GM19023 (cell line): ENCODE results near the gene SIGLEC10.
"Not testable (repeated sequence)": the region's sequence is repeated elsewhere in the genome, so short reads cannot be mapped to it uniquely, and the experiment has no call there.

ENCODE experiments used
- ATAC-seq: cut with Tn5 transposase; IDR thresholded peaks from one replicate; pipeline ENCODE4 v1.9.1; 2021; ENCODE audit warnings: mild to moderate bottlenecking, moderate library complexity; ENCODE audit not compliant: unreplicated experiment

The SIGLEC10 gene

DNA sequence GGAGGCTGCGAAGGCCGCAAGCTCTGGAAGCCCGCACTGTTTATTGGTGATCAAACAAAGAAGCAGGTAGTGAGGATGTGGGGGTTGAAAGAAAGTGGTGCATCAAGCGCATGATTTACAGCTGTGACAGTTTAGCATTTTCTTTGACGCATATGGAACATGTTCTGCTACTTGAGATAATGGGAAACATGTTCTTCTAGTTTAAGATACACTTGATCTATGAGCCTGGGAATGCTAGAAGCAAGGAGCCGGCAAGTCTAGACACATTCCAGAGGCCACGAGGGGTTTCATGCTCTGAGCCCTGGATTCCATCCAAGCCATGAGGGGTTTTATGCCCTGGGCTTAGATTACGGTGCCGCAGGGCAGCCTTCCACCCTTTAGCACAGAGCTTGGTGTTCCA is 20.0 kb downstream of the SIGLEC10 start:
- not testable (repeated sequence) for ATAC-seq

DNA sequence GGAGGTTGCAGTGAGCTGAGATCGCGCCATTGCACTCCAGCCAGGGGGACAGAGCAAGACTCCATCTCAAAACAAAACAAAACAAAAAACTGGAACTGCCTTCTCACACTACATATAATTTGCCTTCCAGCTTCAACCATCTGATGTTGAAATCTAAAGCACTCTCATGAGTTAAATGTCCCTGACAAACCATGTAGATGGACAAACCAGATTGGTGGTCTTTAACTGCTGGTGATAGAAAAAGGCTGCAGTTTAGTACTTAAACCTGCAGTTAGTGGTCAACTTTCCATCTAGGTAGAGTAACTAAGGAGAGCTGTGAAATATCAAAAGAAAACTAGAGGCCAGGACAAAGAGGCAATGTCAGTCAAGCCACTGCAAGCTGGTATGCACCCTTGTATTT is 21.3 kb downstream of the SIGLEC10 start:
- ATAC-seq = no peak

DNA sequence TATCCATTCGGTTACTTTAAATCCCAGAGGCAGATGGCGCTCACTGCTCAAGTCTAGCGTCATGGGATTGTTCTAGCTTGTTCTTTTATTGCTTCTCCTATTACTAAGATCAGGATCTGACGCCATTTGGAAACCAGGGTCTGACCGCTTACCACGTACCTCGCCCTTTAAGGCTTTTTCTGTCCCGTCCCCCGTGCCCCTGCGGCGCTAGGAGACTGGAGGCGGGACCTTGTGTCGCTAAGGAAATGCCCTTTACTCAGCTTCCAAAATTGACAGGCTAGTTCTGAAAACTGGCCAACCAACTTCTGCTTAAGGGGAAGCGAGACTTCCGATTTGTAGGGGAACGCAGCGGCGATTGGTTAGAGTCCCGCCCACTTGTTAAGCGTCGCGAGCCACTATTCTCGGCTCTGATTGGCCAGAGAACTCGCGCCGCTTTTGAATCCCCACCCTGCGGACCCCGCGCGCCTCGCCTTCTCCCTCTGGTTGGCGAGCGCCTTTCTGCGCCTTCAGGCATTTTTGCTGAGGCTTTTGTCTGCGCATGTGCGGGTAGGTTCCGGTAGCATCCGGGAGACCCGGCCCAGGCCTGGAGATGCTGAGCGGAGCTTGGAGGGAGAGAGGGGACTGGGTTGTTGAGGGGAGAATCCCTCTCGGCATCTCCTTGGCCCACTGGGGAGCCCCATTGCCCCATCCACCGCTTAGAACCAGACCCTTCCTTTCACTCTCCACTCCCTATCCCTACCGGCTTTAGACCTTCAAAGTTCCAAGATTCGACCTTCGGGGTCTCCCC is 23.2 kb downstream of the SIGLEC10 start:
- ATAC-seq = peak; percentile 92

- no peak for ATAC-seq
These were observed 24.7 kb downstream of the SIGLEC10 start for GRCh38 chr19:51392701-51393100.

GRCh38 chr19:51391073-51391611 is 26.3 kb downstream of the SIGLEC10 start:
- no peak for ATAC-seq

DNA sequence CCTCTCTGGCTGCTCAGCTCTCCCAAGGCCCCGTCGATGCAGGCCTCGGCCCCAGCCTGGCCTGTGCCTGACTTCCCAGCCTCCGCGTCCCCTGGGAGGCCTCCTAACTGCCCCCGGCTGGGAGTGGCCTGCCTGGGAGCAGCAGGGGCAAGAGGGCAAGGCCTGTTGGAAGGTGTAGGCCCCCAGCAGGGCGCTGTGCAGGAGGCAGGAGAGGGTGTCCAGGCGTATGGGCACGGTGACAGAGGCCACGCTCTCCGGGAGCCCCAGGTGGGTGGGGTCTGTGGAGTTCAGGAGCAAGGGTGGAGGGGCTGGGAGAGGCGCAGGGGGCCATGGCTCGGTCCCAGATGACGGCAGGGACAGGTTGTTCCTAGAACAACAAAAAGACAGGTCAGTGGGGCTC is 28.3 kb downstream of the SIGLEC10 start:
- no peak for ATAC-seq

GRCh38 chr19:51387924-51388389 is 29.5 kb downstream of the SIGLEC10 start, which contains the start of gene LIM2:
LIM2 (minus strand) TSS chr19:51387974; CDS start chr19:51387443, 531 bp downstream.
- ATAC-seq = no peak

- ATAC-seq = no peak
These were observed 30.4 kb downstream of the SIGLEC10 start for GRCh38 chr19:51386882-51387520.

DNA sequence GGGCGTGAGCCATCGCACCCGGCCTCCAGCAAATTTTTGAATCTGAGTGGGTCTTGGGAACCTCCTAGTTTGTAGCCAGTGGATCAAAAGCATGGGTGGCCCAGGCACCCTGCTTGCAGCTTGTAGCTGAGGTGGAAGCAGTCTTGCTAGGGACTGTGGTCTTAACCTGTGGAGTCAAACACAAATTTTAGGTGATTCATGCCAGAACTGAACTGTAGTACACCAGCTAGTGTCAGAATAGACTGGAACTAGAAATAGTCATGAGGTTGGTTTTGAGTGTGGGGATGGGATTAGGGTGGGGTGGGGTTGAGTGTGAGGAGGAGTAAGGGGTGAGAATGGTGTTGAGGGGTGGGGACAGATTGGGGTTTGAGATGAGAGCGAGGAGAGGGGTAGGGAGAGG is 35.4 kb downstream of the SIGLEC10 start:
- ATAC-seq = no peak

- ATAC-seq = no peak
These were observed 37.1 kb downstream of the SIGLEC10 start for GRCh38 chr19:51380379-51380778.

DNA sequence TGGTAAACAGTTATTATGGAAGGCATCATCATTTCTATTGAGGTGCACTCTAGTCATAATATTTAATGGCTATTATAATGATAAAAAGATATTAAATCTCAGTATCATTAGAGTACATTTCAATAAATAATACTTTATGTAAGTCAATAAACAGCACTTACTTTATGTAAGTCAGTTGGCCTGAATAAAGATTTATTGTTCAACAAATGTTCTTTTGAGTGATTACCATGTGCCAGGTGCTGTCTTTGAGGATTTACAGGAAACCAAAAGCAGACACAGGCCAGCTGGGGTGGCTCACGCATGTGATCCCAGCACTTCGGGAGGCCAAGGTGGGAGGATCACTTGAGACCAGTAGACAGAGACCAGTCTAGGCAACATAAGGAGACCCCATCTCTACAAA is 40.0 kb downstream of the SIGLEC10 start:
- ATAC-seq = no peak

GRCh38 chr19:51375504-51376221 is 41.8 kb downstream of the SIGLEC10 start:
- ATAC-seq = no peak

DNA sequence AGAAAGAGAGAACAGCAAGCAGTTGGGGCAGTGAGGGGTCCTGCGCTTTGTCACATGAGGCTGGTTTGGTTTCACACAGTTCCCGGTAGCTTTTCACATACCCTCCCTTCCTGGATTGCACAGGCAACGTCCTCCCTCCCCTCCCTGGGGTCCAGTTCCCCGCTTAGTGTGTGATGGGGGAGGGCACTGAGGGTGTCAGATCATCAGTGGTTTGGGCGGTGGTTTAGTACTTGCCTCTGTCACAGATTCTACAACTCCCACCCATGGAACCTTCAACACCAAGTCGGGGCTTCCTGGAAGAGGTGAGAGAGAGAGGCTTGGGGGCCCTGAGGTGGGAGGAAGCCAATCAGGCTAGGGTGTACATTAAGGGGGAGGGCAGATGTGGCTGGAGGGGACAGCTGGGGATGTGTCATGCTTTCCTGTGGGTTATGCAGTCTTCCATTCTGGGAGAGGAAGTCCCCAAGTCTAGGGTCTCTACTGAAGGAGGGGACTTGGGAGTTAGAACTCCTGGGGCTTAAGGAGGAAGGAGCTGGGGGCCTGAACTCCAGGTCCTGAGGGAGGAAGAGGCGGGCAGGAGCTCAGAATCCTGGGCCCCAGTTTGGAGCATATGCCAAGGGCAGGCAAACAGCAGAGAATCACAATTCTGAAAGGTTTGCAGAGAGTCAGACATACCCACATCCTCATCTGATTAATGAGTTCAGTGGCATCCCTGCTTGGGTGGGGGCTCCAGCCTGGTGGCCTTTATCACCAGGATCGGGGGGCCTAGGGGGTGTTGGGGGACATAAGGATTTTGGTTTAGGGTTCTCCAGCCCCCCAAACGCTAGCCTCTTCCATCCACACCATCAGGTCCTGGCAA is 44.6 kb downstream of the SIGLEC10 start, which contains the start of gene NKG7:
NKG7 (minus strand) TSS at position 6 of the 856 bp plus-strand sequence. CDS start 119 bp downstream, outside the sequence.
- no peak for ATAC-seq

- ATAC-seq = no peak
These were observed 45.3 kb downstream of the SIGLEC10 start for GRCh38 chr19:51372021-51372648.

- ATAC-seq = no peak
These were observed 46.2 kb downstream of the SIGLEC10 start for GRCh38 chr19:51371186-51371690.

- no peak for ATAC-seq
These were observed 47.2 kb downstream of the SIGLEC10 start for GRCh38 chr19:51370230-51370629.

GRCh38 chr19:51368366-51369282 is 48.8 kb downstream of the SIGLEC10 start, which contains the start of gene CLDND2:
CLDND2 (minus strand) TSS chr19:51369003; CDS start chr19:51368577, 426 bp downstream.
- ATAC-seq = no peak
